ENCODE measurements around the gene ONECUT3.
"Not testable (repeated sequence)": the region's sequence is repeated elsewhere in the genome, so short reads cannot be mapped to it uniquely, and the experiment has no call there.

ONECUT3 gene

GRCh38 chr19:1752757-1753728, at the start of gene ONECUT3:
TSS of gene ONECUT3 (plus strand) at chr19:1753506. CDS start at chr19:1753663, 157 bp downstream.
- DNase-seq = no peak

GRCh38 chr19:1704339-1704738, 49.0 kb upstream of the ONECUT3 start:
- no peak for DNase-seq

- DNase-seq = no peak
These were observed 47.9 kb upstream of the ONECUT3 start for GRCh38 chr19:1705367-1705766.

GRCh38 chr19:1706646-1707045, 46.7 kb upstream of the ONECUT3 start:
- DNase-seq = not testable (repeated sequence)

GRCh38 chr19:1707240-1707639, 46.1 kb upstream of the ONECUT3 start:
- DNase-seq = no peak

GRCh38 chr19:1713170-1713569, 40.1 kb upstream of the ONECUT3 start:
- DNase-seq = no peak

- DNase-seq = no peak
These were observed 37.8 kb upstream of the ONECUT3 start for GRCh38 chr19:1715540-1715939.

GRCh38 chr19:1717200-1717969, 35.9 kb upstream of the ONECUT3 start:
- DNase-seq = no peak

GRCh38 chr19:1717970-1718264, 35.4 kb upstream of the ONECUT3 start:
- DNase-seq = no peak

GRCh38 chr19:1718420-1719291, 34.6 kb upstream of the ONECUT3 start:
- DNase-seq = no peak

- no peak for DNase-seq
These were observed 33.8 kb upstream of the ONECUT3 start for GRCh38 chr19:1719519-1719918.

- no peak for DNase-seq
These were observed 33.1 kb upstream of the ONECUT3 start for GRCh38 chr19:1720237-1720636.

- DNase-seq = peak; percentile 24
These were observed 27.9 kb upstream of the ONECUT3 start for GRCh38 chr19:1725100-1726064.

- no peak for DNase-seq
These were observed 24.3 kb upstream of the ONECUT3 start for GRCh38 chr19:1728816-1729567.

GRCh38 chr19:1729568-1729925, 23.8 kb upstream of the ONECUT3 start:
- no peak for DNase-seq

- no peak for DNase-seq
These were observed 23.1 kb upstream of the ONECUT3 start for GRCh38 chr19:1730157-1730556.

GRCh38 chr19:1734321-1734966, 18.9 kb upstream of the ONECUT3 start:
- no peak for DNase-seq

GRCh38 chr19:1736280-1736679, 17.0 kb upstream of the ONECUT3 start:
- DNase-seq = no peak

- DNase-seq = no peak
These were observed 16.4 kb upstream of the ONECUT3 start for GRCh38 chr19:1736927-1737326.

- DNase-seq = no peak
These were observed 13.2 kb upstream of the ONECUT3 start for GRCh38 chr19:1739960-1740629.

Measured in SHP77 treated with DMSO at 0.1 percent for 48 hours (cell line).